Naive thymus-derived CD4-positive, alpha-beta T cell (primary cell): ENCODE data around the gene SIL1. TPM values are rescaled to one million over a fixed set of nuclear protein-coding genes. Genes with fewer than 3 reads are reported as not detected.

Experiments
- ATAC-seq: fragments of 150-1000 bp; cut with Tn5 transposase; 2 replicates; pipeline ENCODE4 v1.10.0; 2021; ENCODE audit warnings: mild to moderate bottlenecking, moderate library complexity
- CTCF ChIA-PET: fragments of 350-600 bp; sonication (Branson Sonifier 250); formaldehyde crosslinking; loops from one replicate; lab custom pipeline; 2021; ENCODE audit warnings: antibody characterized with exemption; lab: Charles Lee
- POLR2A ChIA-PET: fragments of 350-600 bp; sonication (Branson Sonifier 250); formaldehyde crosslinking; loops from one replicate; lab custom pipeline; 2021; ENCODE audit warnings: antibody characterized with exemption, inconsistent platforms; lab: Charles Lee
- DNase-seq, 9 donors: peaks; one replicate each; pipeline versions ENCODE4 v3.0.0 to v3.0.0-alpha.2; 2020 to 2022; ENCODE audit warnings: mixed read lengths in 1 of 9
- H3K27ac ChIP-seq: one replicate; pipeline ENCODE4 v1.7.0; 2013; ENCODE audit warnings: mild to moderate bottlenecking, low read depth, low read length, moderate library complexity
- H3K27me3 ChIP-seq, 2 donors: one replicate each; pipeline ENCODE4 v1.7.0; 2013; ENCODE audit warnings: low read length in 2 of 2, mild to moderate bottlenecking in 2 of 2, moderate library complexity in 2 of 2; ENCODE audit not compliant: control insufficient read depth in 2 of 2, insufficient read depth in 2 of 2
- H3K36me3 ChIP-seq, 3 experiments: 1 replicate in 2 of 3; 2 replicates in 1 of 3; pipeline ENCODE4 v1.7.0; 2013; ENCODE audit warnings: low read length in 3 of 3, mild to moderate bottlenecking in 3 of 3, moderate library complexity in 1 of 3; ENCODE audit not compliant: insufficient read depth in 3 of 3, control insufficient read depth in 2 of 3
- H3K4me1 ChIP-seq, 2 donors: one replicate each; pipeline ENCODE4 v1.7.0; 2013; ENCODE audit warnings: low read length in 2 of 2, mild to moderate bottlenecking in 2 of 2, moderate library complexity in 1 of 2; ENCODE audit not compliant: control insufficient read depth in 2 of 2, insufficient read depth in 2 of 2
- H3K4me3 ChIP-seq: 2 replicates; pipeline ENCODE4 v1.7.0; 2013; ENCODE audit warnings: mild to moderate bottlenecking, low read length
- H3K9me3 ChIP-seq, 3 experiments: 1 replicate in 2 of 3; 2 replicates in 1 of 3; pipeline ENCODE4 v1.7.0; 2013; ENCODE audit warnings: low read length in 3 of 3; ENCODE audit not compliant: control insufficient read depth in 2 of 3
- H3K27ac Mint-ChIP-seq, 9 donors: one replicate each; pipeline ENCODE4 v1.8.0; 2020 to 2022; ENCODE audit warnings: mixed read lengths in 9 of 9, mild to moderate bottlenecking in 8 of 9, moderate library complexity in 5 of 9, inconsistent platforms in 2 of 9
- H3K27me3 Mint-ChIP-seq, 5 donors: one replicate each; pipeline ENCODE4 v1.8.0; 2021 to 2022; ENCODE audit warnings: mixed read lengths in 5 of 5, mild to moderate bottlenecking in 1 of 5
- H3K36me3 Mint-ChIP-seq, 5 donors: one replicate each; pipeline ENCODE4 v1.8.0; 2020 to 2022; ENCODE audit warnings: mixed read lengths in 5 of 5, mild to moderate bottlenecking in 3 of 5, inconsistent platforms in 1 of 5
- H3K4me1 Mint-ChIP-seq, 7 donors: one replicate each; pipeline ENCODE4 v1.8.0; 2020 to 2022; ENCODE audit warnings: mixed read lengths in 7 of 7, mild to moderate bottlenecking in 3 of 7, inconsistent platforms in 1 of 7
- H3K4me3 Mint-ChIP-seq, 10 donors: one replicate each; pipeline ENCODE4 v1.8.0; 2020 to 2022; ENCODE audit warnings: mild to moderate bottlenecking in 10 of 10, mixed read lengths in 10 of 10, moderate library complexity in 6 of 10, inconsistent platforms in 2 of 10
- H3K9me3 Mint-ChIP-seq, 11 donors: one replicate each; pipeline ENCODE4 v1.8.0; 2020 to 2022; ENCODE audit warnings: mixed read lengths in 11 of 11, mild to moderate bottlenecking in 4 of 11, inconsistent platforms in 1 of 11, moderate library complexity in 1 of 11
- intact Hi-C, 2 donors: fragments of 100-400 bp; cut with micrococcal nuclease; formaldehyde crosslinking; loops; one replicate each; pipeline ENCODE4 v1.15.1; 2023
- polyA plus RNA-seq, 2 donors: library from polyadenylated mRNA; unstranded; fragments of 300-500 nt; fragmentation: Illumina TruSeq; gene quantifications; one replicate each; pipeline ENCODE4 v1.2.3, GENCODE V29; 2021
- total RNA-seq, 6 experiments: library from RNA in 5 of 6; stranded (reverse) in 5 of 6; gene quantifications; 1 replicate in 5 of 6; 2 replicates in 1 of 6; pipeline ENCODE4 v1.2.3 and lab custom pipeline; 2021 to 2026

The SIL1 gene
- total and polyA plus RNA-seq, 7 experiments from 2014 or later = 10.6 to 27.1 (median 17.9) TPM

- Mint-ChIP-seq H3K9me3 (no peaks in the 10 kb centered on the region), H3K4me1 (peaks cover 0 to 14% (median 0%) of the 10 kb centered on the region in 7 donors), H3K4me3 (no peak overlapping the region), H3K36me3 (peaks cover 0 to 12% (median 0%) of the 10 kb centered on the region in 5 donors), H3K27me3 (no peaks in the 10 kb centered on the region), H3K27ac (no peak overlapping the region)
- Histone ChIP-seq H3K4me3 (no peak overlapping the region), H3K27ac (no peak overlapping the region), H3K4me1 (no peaks in the 10 kb centered on the region), H3K9me3 (no peaks in the 10 kb centered on the region), H3K27me3 (no peaks in the 10 kb centered on the region), H3K36me3 (no peaks in the 10 kb centered on the region)
- intact Hi-C loops = no loop called here
- no peak for ATAC-seq
- no peak for DNase-seq
- POLR2A ChIA-PET = interaction anchor here (0.6 kb wide), 1 partner anchor 52 kb away, joined by 3 read pairs; no protein-coding TSS in a partner anchor
- CTCF ChIA-PET = interaction anchor here (0.5 to 0.9 kb wide), 2 partner anchors 163 to 625 kb away, joined by 3 to 5 read pairs; no protein-coding TSS in a partner anchor
Observed at GRCh38 chr5:139141446-139142204, 56.5 kb downstream of the SIL1 start.

- H3K4me1 Mint-ChIP-seq = peaks cover 0 to 14% (median 0%) of the 10 kb centered on the region in 7 donors
- no peaks in the 10 kb centered on the region for H3K27me3 ChIP-seq
- H3K36me3 Mint-ChIP-seq = peaks cover 0 to 18% (median 7%) of the 10 kb centered on the region in 5 donors
- DNase-seq (no peak), ATAC-seq (no peak)
- ChIA-PET POLR2A (interaction anchor here (0.6 kb wide), 2 partner anchors 53 to 58 kb away, joined by 3 to 4 read pairs; partner anchors contain the start of gene SIL1), CTCF (interaction anchor here (0.5 to 0.9 kb wide), 2 partner anchors 164 to 626 kb away, joined by 3 to 5 read pairs; no protein-coding TSS in a partner anchor)
- intact Hi-C loops = no loop called here
- H3K27ac ChIP-seq = no peak overlapping the region
- no peak overlapping the region for H3K4me3 Mint-ChIP-seq
- H3K4me1 ChIP-seq = no peaks in the 10 kb centered on the region
- H3K9me3 Mint-ChIP-seq = no peaks in the 10 kb centered on the region
- no peak overlapping the region for H3K27ac Mint-ChIP-seq
- H3K4me3 ChIP-seq = no peak overlapping the region
- H3K27me3 Mint-ChIP-seq = no peaks in the 10 kb centered on the region
- H3K36me3 ChIP-seq = no peaks in the 10 kb centered on the region
- no peaks in the 10 kb centered on the region for H3K9me3 ChIP-seq
Observed at GRCh38 chr5:139140591-139141071, 57.5 kb downstream of the SIL1 start.

- intact Hi-C loops = no loop called here
- H3K27me3 ChIP-seq = no peaks in the 10 kb centered on the region
- H3K4me1 ChIP-seq = no peaks in the 10 kb centered on the region
- ATAC-seq = no peak
- H3K36me3 Mint-ChIP-seq = peaks cover 0 to 10% (median 5%) of the 10 kb centered on the region in 5 donors
- H3K4me1 Mint-ChIP-seq = peaks cover 0 to 14% (median 0%) of the 10 kb centered on the region in 7 donors
- DNase-seq = no peak
- ChIA-PET CTCF (interaction anchor here (0.6 kb wide), 1 partner anchor 40 kb away, joined by 4 read pairs; no protein-coding TSS in a partner anchor), POLR2A (no interaction called here)
- H3K27ac Mint-ChIP-seq = no peak overlapping the region
- no peaks in the 10 kb centered on the region for H3K9me3 ChIP-seq
- no peaks in the 10 kb centered on the region for H3K9me3 Mint-ChIP-seq
- no peak overlapping the region for H3K27ac ChIP-seq
- no peaks in the 10 kb centered on the region for H3K36me3 ChIP-seq
- H3K4me3 Mint-ChIP-seq = no peak overlapping the region
- H3K27me3 Mint-ChIP-seq = no peaks in the 10 kb centered on the region
- H3K4me3 ChIP-seq = no peak overlapping the region
Observed at GRCh38 chr5:139138809-139139208, 59.4 kb downstream of the SIL1 start.

- Mint-ChIP-seq H3K4me1 (peaks cover 0 to 14% (median 0%) of the 10 kb centered on the region in 7 donors), H3K9me3 (no peaks in the 10 kb centered on the region), H3K4me3 (no peak overlapping the region), H3K27ac (peak overlapping the region in 1 of 9 donors; percentile 49), H3K27me3 (no peaks in the 10 kb centered on the region), H3K36me3 (peaks cover 0 to 14% (median 5%) of the 10 kb centered on the region in 5 donors)
- no peaks in the 10 kb centered on the region for H3K27me3 ChIP-seq
- no peak overlapping the region for H3K4me3 ChIP-seq
- intact Hi-C loops = no loop called here
- ChIA-PET POLR2A (no interaction called here), CTCF (no interaction called here)
- no peaks in the 10 kb centered on the region for H3K4me1 ChIP-seq
- DNase-seq (no peak), ATAC-seq (no peak)
- no peaks in the 10 kb centered on the region for H3K36me3 ChIP-seq
- H3K27ac ChIP-seq = no peak overlapping the region
- H3K9me3 ChIP-seq = no peaks in the 10 kb centered on the region
Observed at GRCh38 chr5:139138109-139138508, 60.1 kb downstream of the SIL1 start.

- Histone ChIP-seq H3K4me3 (no peak overlapping the region), H3K27ac (no peak overlapping the region), H3K4me1 (no peaks in the 10 kb centered on the region), H3K27me3 (no peaks in the 10 kb centered on the region), H3K9me3 (no peaks in the 10 kb centered on the region), H3K36me3 (no peaks in the 10 kb centered on the region)
- ChIA-PET CTCF (no interaction called here), POLR2A (no interaction called here)
- Mint-ChIP-seq H3K4me3 (no peak overlapping the region), H3K4me1 (peaks cover 0 to 14% (median 0%) of the 10 kb centered on the region in 7 donors), H3K36me3 (peaks cover 0 to 16% (median 5%) of the 10 kb centered on the region in 5 donors), H3K27ac (peak overlapping the region in 1 of 9 donors; percentile 49), H3K27me3 (no peaks in the 10 kb centered on the region), H3K9me3 (no peaks in the 10 kb centered on the region)
- no peak for DNase-seq
- intact Hi-C loops = no loop called here
- no peak for ATAC-seq
Observed at GRCh38 chr5:139137697-139138096, 60.5 kb downstream of the SIL1 start.

- Histone ChIP-seq H3K9me3 (no peaks in the 10 kb centered on the region), H3K27ac (no peak overlapping the region), H3K4me3 (no peak overlapping the region), H3K36me3 (no peaks in the 10 kb centered on the region), H3K27me3 (no peaks in the 10 kb centered on the region), H3K4me1 (peaks cover 0 to 4% of the 10 kb centered on the region in 2 donors)
- Mint-ChIP-seq H3K27me3 (no peaks in the 10 kb centered on the region), H3K4me1 (peaks cover 0 to 12% (median 5%) of the 10 kb centered on the region in 7 donors), H3K27ac (no peak overlapping the region), H3K4me3 (no peak overlapping the region), H3K36me3 (peaks cover 0 to 13% (median 5%) of the 10 kb centered on the region in 5 donors), H3K9me3 (no peaks in the 10 kb centered on the region)
- ChIA-PET POLR2A (no interaction called here), CTCF (no interaction called here)
- ATAC-seq (no peak), DNase-seq (no peak)
- intact Hi-C loops = no loop called here
Observed at GRCh38 chr5:139134906-139135305, 63.3 kb downstream of the SIL1 start.
